Breast epithelium (tissue), 3 donors: ENCODE data around the gene GJE1.
"Not testable (repeated sequence)": the region's sequence is repeated elsewhere in the genome, so short reads cannot be mapped to it uniquely, and the experiment has no call there.

Source experiments
- CTCF ChIP-seq, 3 donors: fragments of 450-650 bp; IDR thresholded peaks; one replicate each; pipeline ENCODE4 v1.5.1; 2016 to 2017; ENCODE audit warnings: antibody characterized with exemption in 3 of 3, mild to moderate bottlenecking in 3 of 3, moderate library complexity in 3 of 3
- POLR2A ChIP-seq: fragments of 450-650 bp; IDR thresholded peaks from one replicate; pipeline ENCODE4 v1.6.1; 2016; ENCODE audit warnings: antibody characterized with exemption, mild to moderate bottlenecking, moderate library complexity
- POLR2AphosphoS5 ChIP-seq, 3 donors: sonication (generic); formaldehyde crosslinking; IDR thresholded peaks; one replicate each; pipeline ENCODE4 v1.6.1; 2017; ENCODE audit warnings: antibody characterized with exemption in 3 of 3

GRCh38 chr6:142110820-142111219, 21.9 kb upstream of the GJE1 start:
- TF ChIP-seq CTCF (IDR thresholded peaks at IDR 0.05); POLR2AphosphoS5 (IDR thresholded peaks at IDR 0.05); POLR2A: not testable (repeated sequence)
